ENCODE measurements around the gene CD247. TPM values are rescaled to one million over a fixed set of nuclear protein-coding genes. Genes with fewer than 3 reads are reported as not detected.

The CD247 gene
- total and polyA plus RNA-seq, 2 of the 13 experiments (the other 11 are each of a cell fraction or from before 2014, with no cell fraction given) = 0.20 TPM; not detected in 1

- ChIA-PET CTCF (ENCODE audit: low intra/inter-chr PET ratio, low total read pairs) (no interaction called here), POLR2A (no interaction called here)
- 34% methylated on average over 5 of the region's 5 CpGs for WGBS (ENCODE audit: low lambda C conversion rate)
- no peak overlapping the region for H3K9ac ChIP-seq (ENCODE audit: insufficient read depth, low read depth, low read length)
- no peak overlapping the region for H3K4me3 ChIP-seq (replicated peaks in 1 of 3; ENCODE audit: insufficient read depth in 1 of 3, low read depth in 2 of 3, low read length in 3 of 3)
- in situ Hi-C loops (cut with HindIII; ENCODE audit: extremely low pct_ligation_motif_present, low pct_unique_long_range_greater_than_20kb) (loop anchor here (5.0 to 10.0 kb wide), 2 partner anchors 376 to 559 kb away; no protein-coding TSS in a partner anchor), intact Hi-C loops (cut with micrococcal nuclease; ENCODE audit: unreplicated experiment) (loop anchor here (2.0 kb wide), 1 partner anchor 89 kb away; no protein-coding TSS in a partner anchor)
- DNase-seq (ENCODE audit: low spot score) (no peak), ATAC-seq (no peak), FAIRE-seq (no peak)
- H3K27me3 ChIP-seq (ENCODE audit: control insufficient read depth in 1 of 2, insufficient read depth in 2 of 2, low read length in 2 of 2) = peaks cover 0 to 27% of the 10 kb centered on the region in 2 experiments; a peak in 2 of 5 replicates
- H3K4me1 ChIP-seq (ENCODE audit: insufficient read depth, low read length) = peaks cover 18% of the 10 kb centered on the region
- H3K27ac ChIP-seq (ENCODE audit: extremely low read length, insufficient read depth, low read length) = no peak overlapping the region
- H3K9me3 ChIP-seq (ENCODE audit: low read length) = no peaks in the 10 kb centered on the region
- no peaks in the 10 kb centered on the region for H4K20me1 ChIP-seq (ENCODE audit: insufficient read depth, low read length)
- no peaks in the 10 kb centered on the region for H3K36me3 ChIP-seq (replicated peaks in 1 of 2; ENCODE audit: control insufficient read depth in 1 of 2, insufficient read depth in 2 of 2, low read length in 2 of 2)
- H3K79me2 ChIP-seq (ENCODE audit: insufficient read depth, low read length) = no peaks in the 10 kb centered on the region
- no TSS peak for BruUV-seq (replicated peaks)
- no peak overlapping the region for H2AFZ ChIP-seq (ENCODE audit: low read length)
- TF ChIP-seq DDIT3 (CRISPR knock-in tag; IDR thresholded peaks at IDR 0.05) = no peak
- TF ChIP-seq CEBPB (IDR thresholded peaks at IDR 0.05; ENCODE audit: borderline replicate concordance, low read depth, low read length) = 0 out of 2 replicates have a peak, but pooled peaks have one; percentile 41
- no peak for TF ChIP-seq ATF1 (CRISPR knock-in tag; IDR thresholded peaks at IDR 0.05)
- no peak overlapping the region for H3K4me2 ChIP-seq (ENCODE audit: low read depth, low read length)
These were observed 74.6 kb downstream of the CD247 start for GRCh38 chr1:167443757-167444156.

- no peaks in the 10 kb centered on the region for H3K36me3 ChIP-seq (replicated peaks in 1 of 2; ENCODE audit: control insufficient read depth in 1 of 2, insufficient read depth in 2 of 2, low read length in 2 of 2)
- H3K4me1 ChIP-seq (ENCODE audit: insufficient read depth, low read length) = peaks cover 20% of the 10 kb centered on the region
- ChIA-PET POLR2A (no interaction called here), CTCF (ENCODE audit: low intra/inter-chr PET ratio, low total read pairs) (interaction anchor here (1.5 to 2.2 kb wide), 3 partner anchors 41 to 376 kb away, joined by 11 to 21 read pairs (median 19); no protein-coding TSS in a partner anchor)
- H3K79me2 ChIP-seq (ENCODE audit: insufficient read depth, low read length) = no peaks in the 10 kb centered on the region
- in situ Hi-C loops (cut with HindIII; ENCODE audit: extremely low pct_ligation_motif_present, low pct_unique_long_range_greater_than_20kb) = loop anchor here (5.0 to 10.0 kb wide), 2 partner anchors 376 to 558 kb away; no protein-coding TSS in a partner anchor
- peak overlapping the region; percentile 42 for H3K4me2 ChIP-seq (ENCODE audit: low read depth, low read length)
- no peaks in the 10 kb centered on the region for H3K9me3 ChIP-seq (ENCODE audit: low read length)
- H4K20me1 ChIP-seq (ENCODE audit: insufficient read depth, low read length) = no peaks in the 10 kb centered on the region
- no peak overlapping the region for H3K27ac ChIP-seq (ENCODE audit: extremely low read length, insufficient read depth, low read length)
- TF ChIP-seq ZSCAN30 (CRISPR knock-in tag; IDR thresholded peaks at IDR 0.05) (no peak), ZNF235 (CRISPR knock-in tag; IDR thresholded peaks at IDR 0.05; ENCODE audit: borderline replicate concordance) (no peak), GABPA (IDR thresholded peaks at IDR 0.05; ENCODE audit: low read depth, low read length) (no peak), GABPA (CRISPR knock-in tag; IDR thresholded peaks at IDR 0.05; ENCODE audit: low read depth) (no peak), THAP11 (CRISPR knock-in tag; IDR thresholded peaks at IDR 0.05) (no peak), MNT (IDR thresholded peaks at IDR 0.05) (no peak), ZNF547 (CRISPR knock-in tag; IDR thresholded peaks at IDR 0.05) (no peak), RFX5 (IDR thresholded peaks at IDR 0.05; ENCODE audit: low read depth, low read length) (no peak), ZBTB38 (CRISPR knock-in tag; IDR thresholded peaks at IDR 0.05) (no peak), ZBTB3 (CRISPR knock-in tag; IDR thresholded peaks at IDR 0.05; ENCODE audit: borderline replicate concordance, low read depth) (no peak)
- H3K27me3 ChIP-seq (ENCODE audit: control insufficient read depth in 1 of 2, insufficient read depth in 2 of 2, low read length in 2 of 2) = peaks cover 0 to 31% of the 10 kb centered on the region in 2 experiments; a peak in 2 of 5 replicates
- FAIRE-seq (no peak), DNase-seq (ENCODE audit: low spot score) (no peak), ATAC-seq (no peak)
- H2AFZ ChIP-seq (ENCODE audit: low read length) = no peak overlapping the region
- H3K9ac ChIP-seq (ENCODE audit: insufficient read depth, low read depth, low read length) = no peak overlapping the region; the same call in 1 of the 2 replicates
- WGBS (ENCODE audit: low lambda C conversion rate) = 20% methylated on average over 9 of the region's 9 CpGs
- no TSS peak for BruUV-seq (replicated peaks)
- intact Hi-C loops (cut with micrococcal nuclease; ENCODE audit: unreplicated experiment) = loop anchor here (1.0 to 2.0 kb wide), 4 partner anchors 42 to 377 kb away; no protein-coding TSS in a partner anchor
- peak overlapping the region in 1 of 3 experiments; percentile 36; a peak in 1 of 6 replicates for H3K4me3 ChIP-seq (replicated peaks in 1 of 3; ENCODE audit: insufficient read depth in 1 of 3, low read depth in 2 of 3, low read length in 3 of 3)
These were observed 75.3 kb downstream of the CD247 start for GRCh38 chr1:167442854-167443565.
